HCT116 (cell line): ENCODE results near the gene EPHA6. TPM values are rescaled to one million over a fixed set of nuclear protein-coding genes. Genes with fewer than 3 reads are reported as not detected.

Experiments
- ATAC-seq: fragments of 200-7000 bp; cut with Tn5 transposase; 2 replicates; pipeline ENCODE4 v1.9.1; 2020; ENCODE audit warnings: mild to moderate bottlenecking, moderate library complexity
- BruUV-seq: library from RNA; stranded (reverse); fragments of 400-500 nt; replicated peaks from 2 replicates; lab custom pipeline; 2021; lab: Mats Ljungman, UMichigan
- CTCF ChIA-PET: fragments of 300-600 bp; sonication (Branson Sonifier 250); formaldehyde crosslinking; loops from one replicate; lab custom pipeline; 2021; ENCODE audit warnings: antibody characterized with exemption; lab: Charles Lee
- POLR2A ChIA-PET: fragments of 300-600, 350-600 bp; sonication (Branson Sonifier 250); formaldehyde crosslinking; loops from one replicate; lab custom pipeline; 2021; ENCODE audit warnings: antibody characterized with exemption; lab: Charles Lee
- RAD21 ChIA-PET, 2 experiments: fragments of 300-600 bp; sonication (Branson Sonifier 250); formaldehyde crosslinking; loops; one replicate each; lab custom pipeline; 2023; ENCODE audit warnings: low total read pairs in 2 of 2; ENCODE audit not compliant: uncharacterized antibody in 2 of 2, unreplicated experiment in 2 of 2, low non-redundant PET in 1 of 2; lab: Charles Lee
- DNase-seq: peaks from one replicate; pipeline ENCODE4 v3.0.0-alpha.2; 2010; ENCODE audit warnings: low read depth, low spot score
- H2AFZ ChIP-seq: fragments of 200-600 bp; shearing (Covaris generic), sonication (generic); 2 replicates; pipeline ENCODE4 v1.6.1; 2017; ENCODE audit warnings: low read depth, mixed run types, mixed read lengths, antibody characterized with exemption, low read length; ENCODE audit not compliant: poor library complexity, severe bottlenecking
- H3K27ac ChIP-seq: 2 replicates; pipeline ENCODE4 v1.5.1; 2012; ENCODE audit warnings: low read depth, low read length
- H3K27me3 ChIP-seq: fragments of 200-600 bp; sonication (generic); 2 replicates; pipeline ENCODE4 v1.6.1; 2016; ENCODE audit warnings: mixed run types, low read length, mixed read lengths; ENCODE audit not compliant: insufficient read depth
- H3K36me3 ChIP-seq, 2 experiments: fragments of 200-500 bp in 1 of 2; fragments of 200-600 bp in 1 of 2; sonication (Bioruptor generic) in 1 of 2; sonication (generic) in 1 of 2; 2 replicates each; pipeline versions ENCODE4 v1.5.1 to v1.6.1; 2014 to 2016; ENCODE audit warnings: low read length in 2 of 2, inconsistent platforms in 1 of 2, mixed read lengths in 1 of 2, mixed run types in 1 of 2; ENCODE audit not compliant: insufficient read depth in 2 of 2, control insufficient read depth in 1 of 2
- H3K4me1 ChIP-seq, 2 experiments: fragments of 200-600 bp in 1 of 2; sonication (generic) in 1 of 2; 2 replicates each; pipeline versions ENCODE4 v1.5.1 to v1.6.1; 2012 to 2017; ENCODE audit warnings: low read length in 2 of 2, inconsistent platforms in 1 of 2, mild to moderate bottlenecking in 1 of 2, mixed read lengths in 1 of 2, mixed run types in 1 of 2, moderate library complexity in 1 of 2; ENCODE audit not compliant: insufficient read depth in 2 of 2, control insufficient read depth in 1 of 2
- H3K4me2 ChIP-seq: fragments of 200-600 bp; sonication (generic); 2 replicates; pipeline ENCODE4 v1.6.1; 2017; ENCODE audit warnings: mixed run types, low read length, mixed read lengths
- H3K4me3 ChIP-seq, 2 experiments: fragments of 200-600 bp in 1 of 2; sonication (generic) in 1 of 2; replicated peaks in 1 of 2; 2 replicates each; pipeline ENCODE4 v1.5.1; 2011 to 2016; ENCODE audit warnings: low read length in 2 of 2, control low read depth in 1 of 2, low read depth in 1 of 2, mild to moderate bottlenecking in 1 of 2, mixed read lengths in 1 of 2, mixed run types in 1 of 2
- H3K79me2 ChIP-seq: fragments of 200-600 bp; sonication (generic); 2 replicates; pipeline ENCODE4 v1.6.1; 2017; ENCODE audit warnings: mild to moderate bottlenecking, mixed run types, low read length, moderate library complexity, mixed read lengths; ENCODE audit not compliant: insufficient read depth
- H3K9ac ChIP-seq: fragments of 200-600 bp; sonication (generic); 2 replicates; pipeline ENCODE4 v1.6.1; 2016; ENCODE audit warnings: low read length, mixed read lengths
- H3K9me2 ChIP-seq: fragments of 200-600 bp; sonication (generic), shearing (Covaris generic); 2 replicates; pipeline ENCODE4 v1.6.1; 2017; ENCODE audit warnings: mixed run types, mild to moderate bottlenecking, moderate library complexity; ENCODE audit not compliant: insufficient read depth
- H3K9me3 ChIP-seq, 2 experiments: fragments of 200-500 bp in 1 of 2; fragments of 200-600 bp in 1 of 2; sonication (Bioruptor generic) in 1 of 2; sonication (generic) in 1 of 2; 2 replicates each; pipeline ENCODE4 v1.6.1; 2014 to 2017; ENCODE audit warnings: low read length in 2 of 2, mixed read lengths in 2 of 2, inconsistent platforms in 1 of 2, low read depth in 1 of 2, mild to moderate bottlenecking in 1 of 2, mixed run types in 1 of 2, moderate library complexity in 1 of 2; ENCODE audit not compliant: control insufficient read depth in 1 of 2, insufficient read depth in 1 of 2
- H4K20me1 ChIP-seq: fragments of 200-600 bp; sonication (generic), shearing (Covaris generic); 2 replicates; pipeline ENCODE4 v1.6.1; 2017; ENCODE audit warnings: mixed run types, mild to moderate bottlenecking, moderate library complexity; ENCODE audit not compliant: insufficient read depth
- CEBPB ChIP-seq: IDR thresholded peaks from 2 replicates; pipeline ENCODE4 v1.6.1; 2012; ENCODE audit warnings: low read depth
- EGR1 ChIP-seq: IDR thresholded peaks from 2 replicates; pipeline ENCODE4 v1.6.1; 2012; ENCODE audit warnings: low read depth
- MAX ChIP-seq: IDR thresholded peaks from 2 replicates; pipeline ENCODE4 v1.6.1; 2012
- POLR2AphosphoS5 ChIP-seq: IDR thresholded peaks from 2 replicates; pipeline ENCODE4 v1.6.1; 2011; ENCODE audit warnings: mild to moderate bottlenecking, low read depth, low read length, moderate library complexity
- SP1 ChIP-seq: IDR thresholded peaks from 2 replicates; pipeline ENCODE4 v1.6.1; 2012; ENCODE audit warnings: low read depth
- SRF ChIP-seq: IDR thresholded peaks from 2 replicates; pipeline ENCODE4 v1.6.1; 2012; ENCODE audit warnings: low read depth
- TCF7L2 ChIP-seq: IDR thresholded peaks from 2 replicates; pipeline ENCODE4 v1.7.0; 2011; ENCODE audit warnings: borderline replicate concordance, inconsistent platforms; ENCODE audit not compliant: insufficient read depth, insufficient read length; ENCODE audit errors: extremely low read depth
- intact Hi-C: fragments of 100-400 bp; cut with micrococcal nuclease; formaldehyde crosslinking; loops from 2 replicates; pipeline ENCODE4 v1.10.0; 2022
- total RNA-seq: library from RNA; stranded (reverse); gene quantifications from one replicate; pipeline ENCODE4 v1.2.1, GENCODE V29; 2021; ENCODE audit not compliant: unreplicated experiment
- TF ChIP-seq, protein P1 (sequence below): IDR thresholded peaks from 2 replicates; pipeline ENCODE4 v1.6.1; 2012; ENCODE audit warnings: low read depth
- TF ChIP-seq, protein P2 (sequence below), 3 experiments: fragments of 200-600 bp in 1 of 3; sonication (generic) in 1 of 3; IDR thresholded peaks in 2 of 3; conservative IDR thresholded peaks in 1 of 3; 2 replicates each; pipeline ENCODE4 v1.5.1; 2012 to 2017; ENCODE audit warnings: low read depth in 2 of 3, low read length in 2 of 3, antibody characterized with exemption in 1 of 3, borderline replicate concordance in 1 of 3, control low read depth in 1 of 3, mild to moderate bottlenecking in 1 of 3, mixed read lengths in 1 of 3, mixed run types in 1 of 3, moderate library complexity in 1 of 3; ENCODE audit not compliant: insufficient read depth in 1 of 3

Gene EPHA6
- total RNA-seq, 1 experiment from 2014 or later = not detected

GRCh38 chr3:97057365-97057764 lies 243.0 kb downstream of the EPHA6 start:
- no peaks in the 10 kb centered on the region for H3K4me1 ChIP-seq
- no peaks in the 10 kb centered on the region for H4K20me1 ChIP-seq
- H3K36me3 ChIP-seq = no peaks in the 10 kb centered on the region
- no peak overlapping the region for H3K9ac ChIP-seq
- intact Hi-C loops = no loop called here
- ATAC-seq (no peak), DNase-seq (no peak)
- no TSS peak for BruUV-seq
- TF ChIP-seq CEBPB = no peak
- no peak for TF ChIP-seq SP1
- TF ChIP-seq, protein P1, sequence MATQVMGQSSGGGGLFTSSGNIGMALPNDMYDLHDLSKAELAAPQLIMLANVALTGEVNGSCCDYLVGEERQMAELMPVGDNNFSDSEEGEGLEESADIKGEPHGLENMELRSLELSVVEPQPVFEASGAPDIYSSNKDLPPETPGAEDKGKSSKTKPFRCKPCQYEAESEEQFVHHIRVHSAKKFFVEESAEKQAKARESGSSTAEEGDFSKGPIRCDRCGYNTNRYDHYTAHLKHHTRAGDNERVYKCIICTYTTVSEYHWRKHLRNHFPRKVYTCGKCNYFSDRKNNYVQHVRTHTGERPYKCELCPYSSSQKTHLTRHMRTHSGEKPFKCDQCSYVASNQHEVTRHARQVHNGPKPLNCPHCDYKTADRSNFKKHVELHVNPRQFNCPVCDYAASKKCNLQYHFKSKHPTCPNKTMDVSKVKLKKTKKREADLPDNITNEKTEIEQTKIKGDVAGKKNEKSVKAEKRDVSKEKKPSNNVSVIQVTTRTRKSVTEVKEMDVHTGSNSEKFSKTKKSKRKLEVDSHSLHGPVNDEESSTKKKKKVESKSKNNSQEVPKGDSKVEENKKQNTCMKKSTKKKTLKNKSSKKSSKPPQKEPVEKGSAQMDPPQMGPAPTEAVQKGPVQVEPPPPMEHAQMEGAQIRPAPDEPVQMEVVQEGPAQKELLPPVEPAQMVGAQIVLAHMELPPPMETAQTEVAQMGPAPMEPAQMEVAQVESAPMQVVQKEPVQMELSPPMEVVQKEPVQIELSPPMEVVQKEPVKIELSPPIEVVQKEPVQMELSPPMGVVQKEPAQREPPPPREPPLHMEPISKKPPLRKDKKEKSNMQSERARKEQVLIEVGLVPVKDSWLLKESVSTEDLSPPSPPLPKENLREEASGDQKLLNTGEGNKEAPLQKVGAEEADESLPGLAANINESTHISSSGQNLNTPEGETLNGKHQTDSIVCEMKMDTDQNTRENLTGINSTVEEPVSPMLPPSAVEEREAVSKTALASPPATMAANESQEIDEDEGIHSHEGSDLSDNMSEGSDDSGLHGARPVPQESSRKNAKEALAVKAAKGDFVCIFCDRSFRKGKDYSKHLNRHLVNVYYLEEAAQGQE = no peak
- TF ChIP-seq, protein P2, sequence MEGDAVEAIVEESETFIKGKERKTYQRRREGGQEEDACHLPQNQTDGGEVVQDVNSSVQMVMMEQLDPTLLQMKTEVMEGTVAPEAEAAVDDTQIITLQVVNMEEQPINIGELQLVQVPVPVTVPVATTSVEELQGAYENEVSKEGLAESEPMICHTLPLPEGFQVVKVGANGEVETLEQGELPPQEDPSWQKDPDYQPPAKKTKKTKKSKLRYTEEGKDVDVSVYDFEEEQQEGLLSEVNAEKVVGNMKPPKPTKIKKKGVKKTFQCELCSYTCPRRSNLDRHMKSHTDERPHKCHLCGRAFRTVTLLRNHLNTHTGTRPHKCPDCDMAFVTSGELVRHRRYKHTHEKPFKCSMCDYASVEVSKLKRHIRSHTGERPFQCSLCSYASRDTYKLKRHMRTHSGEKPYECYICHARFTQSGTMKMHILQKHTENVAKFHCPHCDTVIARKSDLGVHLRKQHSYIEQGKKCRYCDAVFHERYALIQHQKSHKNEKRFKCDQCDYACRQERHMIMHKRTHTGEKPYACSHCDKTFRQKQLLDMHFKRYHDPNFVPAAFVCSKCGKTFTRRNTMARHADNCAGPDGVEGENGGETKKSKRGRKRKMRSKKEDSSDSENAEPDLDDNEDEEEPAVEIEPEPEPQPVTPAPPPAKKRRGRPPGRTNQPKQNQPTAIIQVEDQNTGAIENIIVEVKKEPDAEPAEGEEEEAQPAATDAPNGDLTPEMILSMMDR (IDR thresholded peaks at IDR 0.05 in 2 of 3, conservative IDR thresholded peaks at IDR 0.05 in 1 of 3; ENCODE audit: borderline replicate concordance in 1 of 3, insufficient read depth in 1 of 3, low read depth in 2 of 3, low read length in 2 of 3) = no peak
- TF ChIP-seq MAX = no peak
- no peak for TF ChIP-seq TCF7L2
- TF ChIP-seq SRF = no peak
- no peak for TF ChIP-seq EGR1
- no peak for TF ChIP-seq POLR2AphosphoS5
- no peak overlapping the region for H3K4me2 ChIP-seq
- no peaks in the 10 kb centered on the region for H3K79me2 ChIP-seq
- H2AFZ ChIP-seq = no peak overlapping the region
- H3K4me3 ChIP-seq = no peak overlapping the region
- no peak overlapping the region for H3K27ac ChIP-seq
- peaks cover 6 to 18% of the 10 kb centered on the region in 2 experiments; a peak in 2 of 4 replicates for H3K9me3 ChIP-seq
- ChIA-PET POLR2A (no interaction called here), RAD21 (no interaction called here), CTCF (no interaction called here)
- H3K9me2 ChIP-seq = no peaks in the 10 kb centered on the region
- H3K27me3 ChIP-seq = no peaks in the 10 kb centered on the region
